Gastroesophageal sphincter (tissue), 4 donors: ENCODE data around the gene ASPN. TPM values are rescaled to one million over a fixed set of nuclear protein-coding genes. Genes with fewer than 3 reads are reported as not detected.
A peak's percentile ranks its signal among the peaks of the same experiment; 100 is the strongest.

Experiments
- ATAC-seq: fragments of 150-250 bp; one replicate; pipeline ENCODE4 v1.9.1; 2016; ENCODE audit warnings: mild to moderate bottlenecking, moderate library complexity
- H3K27ac ChIP-seq, 4 donors: fragments of 200-600 bp; sonication (generic) in 3 of 4; 1 replicate in 3 of 4; 2 replicates in 1 of 4; pipeline ENCODE4 v1.5.1; 2016 to 2019
- H3K27me3 ChIP-seq: fragments of 200-600 bp; sonication (generic); one replicate; pipeline ENCODE4 v1.5.1; 2019
- H3K36me3 ChIP-seq, 2 donors: fragments of 200-600 bp; sonication (generic); one replicate each; pipeline ENCODE4 v1.5.1; 2019; ENCODE audit warnings: control low read depth in 1 of 2
- H3K4me1 ChIP-seq, 3 donors: fragments of 200-600 bp; sonication (generic); 1 replicate in 2 of 3; 2 replicates in 1 of 3; pipeline ENCODE4 v1.5.1; 2016 to 2019; ENCODE audit warnings: control low read depth in 2 of 3
- H3K4me3 ChIP-seq, 2 donors: fragments of 200-600 bp; sonication (generic); one replicate each; pipeline ENCODE4 v1.5.1; 2019; ENCODE audit warnings: mild to moderate bottlenecking in 1 of 2, moderate library complexity in 1 of 2
- H3K9me3 ChIP-seq, 3 donors: fragments of 200-600 bp; sonication (generic); one replicate each; pipeline ENCODE4 v1.5.1; 2017 to 2019; ENCODE audit warnings: control low read depth in 2 of 3
- CTCF ChIP-seq, 4 experiments: fragments of 200-600 bp in 2 of 4; fragments of 450-650 bp in 2 of 4; sonication (generic) in 1 of 4; IDR thresholded peaks; one replicate each; pipeline ENCODE4 v1.5.1; 2017 to 2019; ENCODE audit warnings: antibody characterized with exemption in 4 of 4, mild to moderate bottlenecking in 2 of 4, moderate library complexity in 2 of 4
- EP300 ChIP-seq: sonication (generic); formaldehyde crosslinking; IDR thresholded peaks from one replicate; pipeline ENCODE4 v1.6.1; 2017; ENCODE audit warnings: antibody characterized with exemption, mild to moderate bottlenecking
- POLR2A ChIP-seq, 2 donors: fragments of 450-650 bp; IDR thresholded peaks; one replicate each; pipeline ENCODE4 v1.6.1; 2017; ENCODE audit warnings: antibody characterized with exemption in 2 of 2, mild to moderate bottlenecking in 2 of 2, moderate library complexity in 1 of 2
- POLR2AphosphoS5 ChIP-seq: sonication (generic); formaldehyde crosslinking; IDR thresholded peaks from one replicate; pipeline ENCODE4 v1.6.1; 2017; ENCODE audit warnings: antibody characterized with exemption
- WGBS, 2 donors: methylation state at CpG; one replicate each; pipeline ENCODE4 v1.1.5; 2018; ENCODE audit warnings: low coverage in 1 of 2; 5-methylcytosine and 5-hydroxymethylcytosine counted together
- total RNA-seq, 4 donors: library from RNA; depleted of rRNA; stranded (reverse); fragments of >200 nt; gene quantifications; one replicate each; pipeline ENCODE4 v1.1.0, GENCODE V29; 2016

Gene ASPN
- total RNA-seq, 4 donors from 2014 or later: 5.3 to 46.4 (median 27.3) TPM

GRCh38 chr9:92507005-92507404, 24.7 kb upstream of the ASPN start:
- 80% methylated on average over 2 of the region's 2 CpGs; no CpG with 5 or more reads in 1 of the 2 donors for WGBS, 2 donors
- Histone ChIP-seq H3K36me3 (no peaks in the 10 kb centered on the region), H3K4me3 (no peak overlapping the region), H3K4me1 (peaks cover 24 to 80% (median 32%) of the 10 kb centered on the region in 3 donors), H3K9me3 (no peaks in the 10 kb centered on the region), H3K27me3 (no peaks in the 10 kb centered on the region), H3K27ac (peak overlapping the region; percentile 84 to 90 (median 85))
- no peak for ATAC-seq
- TF ChIP-seq POLR2AphosphoS5 (no peak), EP300 (no peak), POLR2A (IDR thresholded peaks at IDR 0.05) (no peak), CTCF (IDR thresholded peaks at IDR 0.05) (peak in 1 of 4 experiments; percentile 8)

GRCh38 chr9:92506184-92506857, 24.0 kb upstream of the ASPN start:
- H3K4me3 ChIP-seq: no peak overlapping the region
- H3K27ac ChIP-seq: peak overlapping the region; percentile 84 to 90 (median 85)
- peak; percentile 83 for ATAC-seq
- no peaks in the 10 kb centered on the region for H3K9me3 ChIP-seq
- H3K36me3 ChIP-seq: no peaks in the 10 kb centered on the region
- WGBS, 2 donors: 10 to 12% methylated on average over 3 of the region's 3 CpGs
- no peaks in the 10 kb centered on the region for H3K27me3 ChIP-seq
- peaks cover 27 to 81% (median 36%) of the 10 kb centered on the region in 3 donors for H3K4me1 ChIP-seq
- TF ChIP-seq POLR2A (IDR thresholded peaks at IDR 0.05) (no peak), POLR2AphosphoS5 (peak; percentile 93)

- H3K27me3 ChIP-seq: no peaks in the 10 kb centered on the region
- H3K4me3 ChIP-seq: no peak overlapping the region
- TF ChIP-seq POLR2AphosphoS5: no peak
- no peak for TF ChIP-seq POLR2A (IDR thresholded peaks at IDR 0.05)
- TF ChIP-seq CTCF (IDR thresholded peaks at IDR 0.05): no peak
- TF ChIP-seq EP300: no peak
- no peaks in the 10 kb centered on the region for H3K9me3 ChIP-seq
- 78% methylated on average over 2 of the region's 2 CpGs; no CpG with 5 or more reads in 1 of the 2 donors for WGBS, 2 donors
- H3K27ac ChIP-seq: peak overlapping the region; percentile 83 to 90 (median 85)
- H3K4me1 ChIP-seq: peaks cover 29 to 86% (median 39%) of the 10 kb centered on the region in 3 donors
- ATAC-seq: no peak
- no peaks in the 10 kb centered on the region for H3K36me3 ChIP-seq
These were observed 22.6 kb upstream of the ASPN start for GRCh38 chr9:92504881-92505280.

- 83 to 90% methylated on average over 2 of the region's 2 CpGs for WGBS, 2 donors
- peak overlapping the region in 2 of 4 donors; percentile 85 for H3K27ac ChIP-seq
- TF ChIP-seq CTCF (IDR thresholded peaks at IDR 0.05) (no peak), EP300 (no peak), POLR2A (IDR thresholded peaks at IDR 0.05) (no peak), POLR2AphosphoS5 (no peak)
- no peak overlapping the region for H3K4me3 ChIP-seq
- H3K9me3 ChIP-seq: no peaks in the 10 kb centered on the region
- H3K36me3 ChIP-seq: no peaks in the 10 kb centered on the region
- no peak for ATAC-seq
- H3K4me1 ChIP-seq: peaks cover 26 to 89% (median 39%) of the 10 kb centered on the region in 3 donors
- H3K27me3 ChIP-seq: no peaks in the 10 kb centered on the region
These were observed 20.9 kb upstream of the ASPN start for GRCh38 chr9:92503156-92503555.

- peak overlapping the region; percentile 40 to 85 (median 80) for H3K27ac ChIP-seq
- no peaks in the 10 kb centered on the region for H3K9me3 ChIP-seq
- TF ChIP-seq EP300 (no peak), POLR2A (IDR thresholded peaks at IDR 0.05) (no peak), POLR2AphosphoS5 (peak; percentile 77), CTCF (IDR thresholded peaks at IDR 0.05) (peak in 3 of 4 experiments; percentile 31 to 47 (median 32))
- H3K36me3 ChIP-seq: no peaks in the 10 kb centered on the region
- no peaks in the 10 kb centered on the region for H3K27me3 ChIP-seq
- 51 to 80% methylated on average over 3 to 5 of the region's 5 CpGs for WGBS, 2 donors
- H3K4me1 ChIP-seq: peaks cover 20 to 77% (median 26%) of the 10 kb centered on the region in 3 donors
- ATAC-seq: peak; percentile 86
- no peak overlapping the region for H3K4me3 ChIP-seq
These were observed 19.5 kb upstream of the ASPN start for GRCh38 chr9:92501671-92502393.
